ENCODE data around the gene DOK5.

Gene DOK5

GRCh38 chr20:54596651-54597050 is 121.3 kb downstream of the DOK5 start:
- DNase-seq (ENCODE audit: low read depth): no peak
- H3K4me3 ChIP-seq (ENCODE audit: low read depth, low read length): no peak overlapping the region

GRCh38 chr20:54598352-54598751 is 123.0 kb downstream of the DOK5 start:
- no peak for DNase-seq (ENCODE audit: low read depth)
- H3K4me3 ChIP-seq (ENCODE audit: low read depth, low read length): no peak overlapping the region

- H3K4me3 ChIP-seq (ENCODE audit: low read depth, low read length): no peak overlapping the region
- no peak for DNase-seq (ENCODE audit: low read depth)
Measured at GRCh38 chr20:54600634-54601033, 125.2 kb downstream of the DOK5 start.

GRCh38 chr20:54601831-54602515 is 126.6 kb downstream of the DOK5 start:
- H3K4me3 ChIP-seq (ENCODE audit: low read depth, low read length): no peak overlapping the region
- no peak for DNase-seq (ENCODE audit: low read depth)

GRCh38 chr20:54605319-54605718 is 129.9 kb downstream of the DOK5 start:
- no peak overlapping the region for H3K4me3 ChIP-seq (ENCODE audit: low read depth, low read length)
- no peak for DNase-seq (ENCODE audit: low read depth)

GRCh38 chr20:54606380-54606779 is 131.0 kb downstream of the DOK5 start:
- no peak for DNase-seq (ENCODE audit: low read depth)
- no peak overlapping the region for H3K4me3 ChIP-seq (ENCODE audit: low read depth, low read length)

- no peak overlapping the region for H3K4me3 ChIP-seq (ENCODE audit: low read depth, low read length)
- DNase-seq (ENCODE audit: low read depth): no peak
Measured at GRCh38 chr20:54608039-54608745, 132.8 kb downstream of the DOK5 start.

GRCh38 chr20:54608943-54609342 is 133.6 kb downstream of the DOK5 start:
- no peak for DNase-seq (ENCODE audit: low read depth)
- H3K4me3 ChIP-seq (ENCODE audit: low read depth, low read length): no peak overlapping the region

- no peak for DNase-seq (ENCODE audit: low read depth)
- no peak overlapping the region for H3K4me3 ChIP-seq (ENCODE audit: low read depth, low read length)
Measured at GRCh38 chr20:54611708-54612412, 136.5 kb downstream of the DOK5 start.

GRCh38 chr20:54618412-54618811 is 143.0 kb downstream of the DOK5 start:
- no peak for DNase-seq (ENCODE audit: low read depth)
- no peak overlapping the region for H3K4me3 ChIP-seq (ENCODE audit: low read depth, low read length)

- no peak for DNase-seq (ENCODE audit: low read depth)
- no peak overlapping the region for H3K4me3 ChIP-seq (ENCODE audit: low read depth, low read length)
Measured at GRCh38 chr20:54619181-54619580, 143.8 kb downstream of the DOK5 start.

GRCh38 chr20:54619682-54620081 is 144.3 kb downstream of the DOK5 start:
- no peak for DNase-seq (ENCODE audit: low read depth)
- no peak overlapping the region for H3K4me3 ChIP-seq (ENCODE audit: low read depth, low read length)

GRCh38 chr20:54620611-54621010 is 145.2 kb downstream of the DOK5 start:
- no peak overlapping the region for H3K4me3 ChIP-seq (ENCODE audit: low read depth, low read length)
- no peak for DNase-seq (ENCODE audit: low read depth)

- DNase-seq (ENCODE audit: low read depth): no peak
Measured at GRCh38 chr20:54622333-54623295, 147.2 kb downstream of the DOK5 start.

GRCh38 chr20:54623991-54624569 is 148.7 kb downstream of the DOK5 start:
- DNase-seq (ENCODE audit: low read depth): no peak
- H3K4me3 ChIP-seq (ENCODE audit: low read depth, low read length): no peak overlapping the region

More at GRCh38 chr20:54622333-54623295, 147.2 kb downstream of the DOK5 start:
- no peak overlapping the region for H3K4me3 ChIP-seq (ENCODE audit: low read depth, low read length)

- H3K4me3 ChIP-seq (ENCODE audit: low read depth, low read length): no peak overlapping the region
- no peak for DNase-seq (ENCODE audit: low read depth)
Measured at GRCh38 chr20:54624706-54625390, 149.5 kb downstream of the DOK5 start.

- no peak for DNase-seq (ENCODE audit: low read depth)
- H3K4me3 ChIP-seq (ENCODE audit: low read depth, low read length): no peak overlapping the region
Measured at GRCh38 chr20:54625497-54625896, 150.1 kb downstream of the DOK5 start.

GRCh38 chr20:54626126-54626525 is 150.7 kb downstream of the DOK5 start:
- DNase-seq (ENCODE audit: low read depth): no peak
- no peak overlapping the region for H3K4me3 ChIP-seq (ENCODE audit: low read depth, low read length)

GRCh38 chr20:54629632-54630031 is 154.2 kb downstream of the DOK5 start:
- no peak for DNase-seq (ENCODE audit: low read depth)

More at GRCh38 chr20:54629632-54630031, 154.2 kb downstream of the DOK5 start:
- H3K4me3 ChIP-seq (ENCODE audit: low read depth, low read length): no peak overlapping the region
